H1 (cell line): ENCODE results near the gene FNDC7. TPM values are rescaled to one million over a fixed set of nuclear protein-coding genes. Genes with fewer than 3 reads are reported as not detected.

Source experiments
- CTCF ChIA-PET: fragments of 300-600 bp; sonication (Branson Sonifier 250); formaldehyde crosslinking; loops from one replicate; lab custom pipeline; 2021; ENCODE audit not compliant: partially characterized antibody; lab: Charles Lee
- POLR2A ChIA-PET: fragments of 300-600 bp; sonication (Branson Sonifier 250); formaldehyde crosslinking; loops from one replicate; lab custom pipeline; 2021; ENCODE audit warnings: inconsistent platforms; ENCODE audit not compliant: partially characterized antibody; lab: Charles Lee
- DNase-seq, 2 experiments: peaks; one replicate each; pipeline versions ENCODE4 v3.0.0 to v3.0.0-alpha.2; 2010 to 2022; ENCODE audit warnings: low spot score in 2 of 2, low read depth in 1 of 2, mixed read lengths in 1 of 2
- FAIRE-seq: peaks from 2 replicates; lab custom pipeline; 2011; peaks lifted over from hg19 to GRCh38; lab: Jason Lieb, UNC
- H2AFZ ChIP-seq: 2 replicates; pipeline ENCODE4 v1.8.1; 2012; ENCODE audit warnings: low read length, inconsistent platforms
- H2AK5ac ChIP-seq: 2 replicates; pipeline ENCODE4 v1.6.1; 2013; ENCODE audit warnings: low read depth, low read length
- H2BK120ac ChIP-seq: replicated peaks from 2 replicates; pipeline ENCODE3; 2013; ENCODE audit warnings: low read depth, low read length, inconsistent platforms
- H2BK12ac ChIP-seq: 2 replicates; pipeline ENCODE4 v1.6.1; 2013; ENCODE audit warnings: low read depth, low read length
- H2BK15ac ChIP-seq: 2 replicates; pipeline ENCODE4 v1.6.1; 2013; ENCODE audit warnings: low read length
- H2BK20ac ChIP-seq: 2 replicates; pipeline ENCODE4 v1.6.1; 2013; ENCODE audit warnings: low read length
- H2BK5ac ChIP-seq: 2 replicates; pipeline ENCODE4 v1.6.1; 2013; ENCODE audit warnings: low read depth, low read length
- H3K14ac ChIP-seq: 2 replicates; pipeline ENCODE4 v1.6.1; 2013; ENCODE audit warnings: inconsistent platforms; ENCODE audit not compliant: insufficient read length
- H3K18ac ChIP-seq: 2 replicates; pipeline ENCODE4 v1.6.1; 2013; ENCODE audit warnings: low read length; ENCODE audit errors: extremely low read depth
- H3K23ac ChIP-seq: 2 replicates; pipeline ENCODE4 v1.6.1; 2013; ENCODE audit warnings: inconsistent platforms; ENCODE audit not compliant: insufficient read length
- H3K23me2 ChIP-seq: 2 replicates; pipeline ENCODE4 v1.6.1; 2013; ENCODE audit warnings: low read depth, low read length
- H3K27ac ChIP-seq: 2 replicates; pipeline ENCODE4 v1.6.1; 2011; ENCODE audit warnings: low read depth, low read length, inconsistent platforms
- H3K27me3 ChIP-seq, 4 experiments: replicated peaks in 1 of 4; 1 replicate in 1 of 4; 2 replicates in 3 of 4; pipeline versions ENCODE4 v1.6.1 to v1.8.1; 2011 to 2013; ENCODE audit warnings: low read length in 3 of 4, mild to moderate bottlenecking in 3 of 4, inconsistent platforms in 2 of 4, mixed read lengths in 2 of 4, moderate library complexity in 1 of 4; ENCODE audit not compliant: control insufficient read depth in 3 of 4, insufficient read depth in 3 of 4; ENCODE audit errors: extremely low read depth in 1 of 4
- H3K36me3 ChIP-seq, 4 experiments: 2 replicates each; pipeline versions ENCODE4 v1.6.1 to v1.8.1; 2011 to 2013; ENCODE audit warnings: mild to moderate bottlenecking in 4 of 4, low read length in 3 of 4, moderate library complexity in 2 of 4, control low read depth in 1 of 4, inconsistent platforms in 1 of 4; ENCODE audit not compliant: insufficient read depth in 4 of 4, control insufficient read depth in 2 of 4
- H3K4ac ChIP-seq: replicated peaks from 2 replicates; pipeline ENCODE3; 2013; ENCODE audit warnings: low read length, low read depth, mixed read lengths, inconsistent platforms; ENCODE audit not compliant: insufficient read length
- H3K4me1 ChIP-seq, 4 experiments: replicated peaks in 1 of 4; 1 replicate in 1 of 4; 2 replicates in 3 of 4; pipeline versions ENCODE4 v1.6.1 to v1.8.1; 2011 to 2013; ENCODE audit warnings: low read length in 3 of 4, inconsistent platforms in 2 of 4, mixed read lengths in 1 of 4; ENCODE audit not compliant: insufficient read depth in 4 of 4, control insufficient read depth in 3 of 4
- H3K4me2 ChIP-seq, 2 experiments: 2 replicates each; pipeline versions ENCODE4 v1.6.1 to v1.8.1; 2011 to 2013; ENCODE audit warnings: low read depth in 2 of 2, low read length in 2 of 2, control low read depth in 1 of 2, inconsistent platforms in 1 of 2, mild to moderate bottlenecking in 1 of 2; ENCODE audit not compliant: insufficient read depth in 1 of 2
- H3K4me3 ChIP-seq, 4 experiments: fragments of 200-600, 300-600 bp in 1 of 4; sonication (generic), shearing (Covaris generic), sonication (Bioruptor Twin) in 1 of 4; 2 replicates each; pipeline versions ENCODE4 v1.5.1 to v1.8.1; 2011 to 2016; ENCODE audit warnings: low read length in 4 of 4, low read depth in 3 of 4, control low read depth in 2 of 4, inconsistent platforms in 2 of 4, mild to moderate bottlenecking in 2 of 4, mixed read lengths in 1 of 4, moderate library complexity in 1 of 4; ENCODE audit not compliant: insufficient read depth in 2 of 4; ENCODE audit errors: extremely low read depth in 1 of 4
- H3K56ac ChIP-seq: replicated peaks from 2 replicates; pipeline ENCODE3; 2013; ENCODE audit warnings: low read depth, mild to moderate bottlenecking, mixed read lengths, low read length, inconsistent platforms; ENCODE audit not compliant: insufficient read length
- H3K79me1 ChIP-seq: 2 replicates; pipeline ENCODE4 v1.6.1; 2013; ENCODE audit warnings: low read depth, low read length, control low read depth
- H3K79me2 ChIP-seq, 2 experiments: 2 replicates each; pipeline versions ENCODE4 v1.6.1 to v1.8.1; 2012 to 2013; ENCODE audit warnings: low read length in 2 of 2, mild to moderate bottlenecking in 2 of 2, inconsistent platforms in 1 of 2; ENCODE audit not compliant: insufficient read depth in 2 of 2, control insufficient read depth in 1 of 2
- H3K9ac ChIP-seq, 4 experiments: replicated peaks in 1 of 4; 1 replicate in 1 of 4; 2 replicates in 3 of 4; pipeline versions ENCODE4 v1.6.1 to v1.8.1; 2011 to 2013; ENCODE audit warnings: low read depth in 3 of 4, low read length in 3 of 4, control low read depth in 2 of 4, mild to moderate bottlenecking in 2 of 4, moderate library complexity in 2 of 4, inconsistent platforms in 1 of 4; ENCODE audit errors: extremely low read depth in 1 of 4
- H3K9me3 ChIP-seq, 2 experiments: 2 replicates each; pipeline versions ENCODE4 v1.6.1 to v1.8.1; 2012 to 2013; ENCODE audit warnings: mild to moderate bottlenecking in 2 of 2, moderate library complexity in 2 of 2, control low read depth in 1 of 2, inconsistent platforms in 1 of 2, low read depth in 1 of 2, low read length in 1 of 2, mixed read lengths in 1 of 2; ENCODE audit not compliant: insufficient read depth in 2 of 2
- H4K20me1 ChIP-seq, 2 experiments: replicated peaks in 1 of 2; 2 replicates each; pipeline versions ENCODE3 to v1.8.1; 2011 to 2013; ENCODE audit warnings: inconsistent platforms in 2 of 2, low read length in 2 of 2, mild to moderate bottlenecking in 1 of 2; ENCODE audit not compliant: insufficient read depth in 2 of 2, control insufficient read depth in 1 of 2
- H4K5ac ChIP-seq: 2 replicates; pipeline ENCODE4 v1.6.1; 2013; ENCODE audit warnings: low read length, low read depth, mixed read lengths, inconsistent platforms; ENCODE audit not compliant: insufficient read length
- H4K8ac ChIP-seq: 2 replicates; pipeline ENCODE4 v1.8.0; 2013; ENCODE audit warnings: mild to moderate bottlenecking, moderate library complexity, low read length, inconsistent platforms; ENCODE audit not compliant: insufficient read depth; ENCODE audit errors: extremely low read depth
- H4K91ac ChIP-seq: replicated peaks from 2 replicates; pipeline ENCODE3; 2013; ENCODE audit warnings: low read length, mixed read lengths, inconsistent platforms; ENCODE audit not compliant: insufficient read length
- SAP30 ChIP-seq: fragments of 300-600 bp; sonication (generic); IDR thresholded peaks from 2 replicates; pipeline ENCODE4 v1.7.1; 2012; ENCODE audit warnings: low read length, moderate library complexity, mild to moderate bottlenecking, inconsistent platforms; ENCODE audit not compliant: insufficient read depth, insufficient replicate concordance
- WGBS, 2 experiments: shearing (Covaris generic) in 1 of 2; methylation state at CpG; one replicate each; pipeline versions ENCODE4 v1.1.6 to v1.1.7; 2013 to 2015; ENCODE audit warnings: low lambda C conversion rate in 2 of 2, mixed read lengths in 2 of 2, inconsistent platforms in 1 of 2, low coverage in 1 of 2, missing lambda C conversion rate in 1 of 2; ENCODE audit not compliant: insufficient replicate concordance in 2 of 2, insufficient coverage in 1 of 2, insufficient read length in 1 of 2; ENCODE audit errors: extremely low coverage in 1 of 2, missing lambda C conversion rate in 1 of 2; 5-methylcytosine and 5-hydroxymethylcytosine counted together
- polyA plus RNA-seq, 7 experiments: library from polyadenylated mRNA; depleted of rRNA in 3 of 7; stranded (reverse) in 5 of 7; unstranded in 2 of 7; fragments of >200 nt in 5 of 7; fragments of 200-250 nt in 2 of 7; gene quantifications; 1 replicate in 5 of 7; 2 replicates in 1 of 7; 4 replicates in 1 of 7; pipeline versions ENCODE4 v1.2.1 to v1.2.3, GENCODE V29; 2011 to 2013; ENCODE audit warnings: missing spikeins in 2 of 7, mixed read lengths in 2 of 7
- total RNA-seq: library from RNA; stranded (reverse); fragmentation: NEBNext Ultra II Directional; extraction: Animal tissue kit (Norgen Biotek cat#: 25700); gene quantifications from 2 replicates; pipeline ENCODE4 v1.2.1, GENCODE V29; 2021

Gene FNDC7
- total and polyA plus RNA-seq, 2 of the 8 experiments (the other 6 are each of a cell fraction or from before 2014, with no cell fraction given), result 0.13 to 0.20 TPM

DNA sequence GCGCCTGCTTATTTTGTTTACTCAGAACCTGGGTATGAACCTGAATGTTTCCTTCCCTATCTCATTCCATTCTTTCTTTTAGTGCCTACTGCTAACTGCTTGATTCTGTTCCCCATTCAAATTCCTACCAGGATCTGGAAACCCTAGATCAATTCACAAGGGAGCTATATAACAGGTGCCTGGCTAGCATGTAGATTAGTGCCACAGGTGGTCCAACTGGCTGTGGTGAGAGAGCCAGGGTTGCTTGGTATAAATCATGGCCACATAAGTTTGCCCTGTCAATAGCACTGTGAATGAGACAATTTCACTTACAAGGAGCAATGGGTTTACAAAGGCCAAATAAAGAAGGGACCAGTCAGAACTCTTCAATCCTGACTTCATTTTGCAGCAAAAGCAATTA is 27.2 kb upstream of the FNDC7 start:
- Histone ChIP-seq H3K56ac (no peak overlapping the region), H3K14ac (no peak overlapping the region), H3K79me2 (no peaks in the 10 kb centered on the region), H3K23me2 (no peaks in the 10 kb centered on the region), H2BK120ac (no peak overlapping the region), H4K91ac (no peak overlapping the region), H2BK15ac (no peak overlapping the region), H3K23ac (no peak overlapping the region), H3K9me3 (no peaks in the 10 kb centered on the region), H3K27ac (no peak overlapping the region), H3K4me3 (no peak overlapping the region), H2BK5ac (no peak overlapping the region), H3K27me3 (no peaks in the 10 kb centered on the region; a peak in 1 of 7 replicates), H3K18ac (no peak overlapping the region), H4K20me1 (no peaks in the 10 kb centered on the region), H2AFZ (no peak overlapping the region), H3K4me2 (no peak overlapping the region), H4K5ac (no peak overlapping the region), H2BK12ac (no peak overlapping the region), H3K4ac (no peak overlapping the region), H3K9ac (no peak overlapping the region), H3K4me1 (peaks cover 2 to 11% (median 5%) of the 10 kb centered on the region in 4 experiments; a peak in 4 of 7 replicates), H2AK5ac (no peak overlapping the region), H4K8ac (no peak overlapping the region), H3K79me1 (no peaks in the 10 kb centered on the region), H2BK20ac (no peak overlapping the region), H3K36me3 (no peaks in the 10 kb centered on the region)
- WGBS, 2 experiments, result 76% methylated on average over 1 of the region's 1 CpG; no CpG with 5 or more reads in 1 of the 2 experiments
- ChIA-PET CTCF (interaction anchor here (1.0 to 1.3 kb wide), 2 partner anchors 39 to 41 kb away, joined by 3 to 4 read pairs; no protein-coding TSS in a partner anchor), POLR2A (interaction anchor here (1.0 to 1.7 kb wide), 3 partner anchors 11 to 25 kb away, joined by 3 to 8 read pairs (median 4); partner anchors contain the start of gene HENMT1)
- FAIRE-seq (no peak), DNase-seq (no peak)
- no peak for TF ChIP-seq SAP30
